ENCODE measurements around the gene TMEM62.

DNA sequence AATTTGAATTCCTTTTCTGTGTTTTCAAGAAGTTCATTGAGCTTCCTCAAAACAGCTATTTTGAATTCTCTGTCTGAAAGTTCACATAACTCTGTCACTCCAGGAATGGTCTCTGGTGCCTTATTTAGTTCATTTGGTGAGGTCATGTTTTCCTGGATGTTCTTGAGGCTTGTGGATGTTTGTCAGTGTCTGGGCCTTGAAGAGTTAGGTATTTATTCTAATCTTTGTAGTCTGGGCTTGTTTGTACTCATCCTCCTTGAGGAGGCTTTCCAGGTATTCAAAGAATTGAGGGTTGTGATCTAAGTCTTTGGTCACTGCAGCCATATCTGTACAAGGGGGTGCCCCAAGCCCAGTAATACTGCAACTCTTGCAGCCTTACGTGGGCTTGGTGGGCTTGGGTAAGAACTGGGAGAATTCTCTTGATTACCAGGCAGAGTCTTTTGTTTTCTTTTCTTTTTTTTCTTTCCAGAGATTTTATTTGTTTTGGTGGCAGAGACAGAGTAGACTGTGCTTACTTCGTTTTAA is 32.5 kb downstream of the TMEM62 start:
- TF ChIP-seq, protein P1, sequence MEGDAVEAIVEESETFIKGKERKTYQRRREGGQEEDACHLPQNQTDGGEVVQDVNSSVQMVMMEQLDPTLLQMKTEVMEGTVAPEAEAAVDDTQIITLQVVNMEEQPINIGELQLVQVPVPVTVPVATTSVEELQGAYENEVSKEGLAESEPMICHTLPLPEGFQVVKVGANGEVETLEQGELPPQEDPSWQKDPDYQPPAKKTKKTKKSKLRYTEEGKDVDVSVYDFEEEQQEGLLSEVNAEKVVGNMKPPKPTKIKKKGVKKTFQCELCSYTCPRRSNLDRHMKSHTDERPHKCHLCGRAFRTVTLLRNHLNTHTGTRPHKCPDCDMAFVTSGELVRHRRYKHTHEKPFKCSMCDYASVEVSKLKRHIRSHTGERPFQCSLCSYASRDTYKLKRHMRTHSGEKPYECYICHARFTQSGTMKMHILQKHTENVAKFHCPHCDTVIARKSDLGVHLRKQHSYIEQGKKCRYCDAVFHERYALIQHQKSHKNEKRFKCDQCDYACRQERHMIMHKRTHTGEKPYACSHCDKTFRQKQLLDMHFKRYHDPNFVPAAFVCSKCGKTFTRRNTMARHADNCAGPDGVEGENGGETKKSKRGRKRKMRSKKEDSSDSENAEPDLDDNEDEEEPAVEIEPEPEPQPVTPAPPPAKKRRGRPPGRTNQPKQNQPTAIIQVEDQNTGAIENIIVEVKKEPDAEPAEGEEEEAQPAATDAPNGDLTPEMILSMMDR (IDR thresholded peaks at IDR 0.05; ENCODE audit: low read depth, low read length, poor library complexity, severe bottlenecking), result no peak
- no peak for TF ChIP-seq EZH2phosphoT487 (IDR thresholded peaks at IDR 0.05; ENCODE audit: borderline replicate concordance, low read length)
